ENCODE data around the gene ENPP3.

DNA sequence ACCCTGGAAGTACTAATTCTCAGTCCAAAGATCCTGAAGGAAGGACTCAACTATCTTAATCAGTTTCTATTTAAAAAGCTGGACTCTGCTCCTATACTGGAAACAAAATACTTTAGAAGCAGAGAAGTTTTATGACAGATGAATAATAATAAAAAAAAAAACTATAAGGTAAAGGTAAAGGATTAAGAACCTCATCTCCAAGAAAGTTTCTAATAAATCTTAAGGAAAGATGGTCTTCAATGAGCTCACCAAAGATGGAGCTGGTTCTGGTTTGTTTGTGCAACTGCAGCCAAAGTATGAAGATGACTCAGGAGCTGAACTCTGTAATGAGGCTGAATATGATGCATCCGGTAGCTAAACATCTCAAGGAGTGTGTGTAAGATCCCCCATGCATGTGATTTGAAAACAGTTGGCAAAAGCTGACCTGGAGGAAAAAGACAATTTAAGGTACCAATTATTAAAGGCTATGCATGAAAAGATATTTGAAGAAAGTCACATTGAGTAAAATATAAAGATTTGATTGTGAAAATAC lies 34.3 kb upstream of the ENPP3 start:
- TF ChIP-seq, protein P1, sequence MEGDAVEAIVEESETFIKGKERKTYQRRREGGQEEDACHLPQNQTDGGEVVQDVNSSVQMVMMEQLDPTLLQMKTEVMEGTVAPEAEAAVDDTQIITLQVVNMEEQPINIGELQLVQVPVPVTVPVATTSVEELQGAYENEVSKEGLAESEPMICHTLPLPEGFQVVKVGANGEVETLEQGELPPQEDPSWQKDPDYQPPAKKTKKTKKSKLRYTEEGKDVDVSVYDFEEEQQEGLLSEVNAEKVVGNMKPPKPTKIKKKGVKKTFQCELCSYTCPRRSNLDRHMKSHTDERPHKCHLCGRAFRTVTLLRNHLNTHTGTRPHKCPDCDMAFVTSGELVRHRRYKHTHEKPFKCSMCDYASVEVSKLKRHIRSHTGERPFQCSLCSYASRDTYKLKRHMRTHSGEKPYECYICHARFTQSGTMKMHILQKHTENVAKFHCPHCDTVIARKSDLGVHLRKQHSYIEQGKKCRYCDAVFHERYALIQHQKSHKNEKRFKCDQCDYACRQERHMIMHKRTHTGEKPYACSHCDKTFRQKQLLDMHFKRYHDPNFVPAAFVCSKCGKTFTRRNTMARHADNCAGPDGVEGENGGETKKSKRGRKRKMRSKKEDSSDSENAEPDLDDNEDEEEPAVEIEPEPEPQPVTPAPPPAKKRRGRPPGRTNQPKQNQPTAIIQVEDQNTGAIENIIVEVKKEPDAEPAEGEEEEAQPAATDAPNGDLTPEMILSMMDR (IDR thresholded peaks at IDR 0.05), result no peak
- no peak for TF ChIP-seq POLR2A (IDR thresholded peaks at IDR 0.05)
